HCT116 (cell line): ENCODE measurements around the gene RCAN2. TPM values are rescaled to one million over a fixed set of nuclear protein-coding genes. Genes with fewer than 3 reads are reported as not detected.

Source experiments
- ATAC-seq: fragments of 200-7000 bp; cut with Tn5 transposase; 2 replicates; pipeline ENCODE4 v1.9.1; 2020; ENCODE audit warnings: mild to moderate bottlenecking, moderate library complexity
- BruUV-seq: library from RNA; stranded (reverse); fragments of 400-500 nt; replicated peaks from 2 replicates; lab custom pipeline; 2021; lab: Mats Ljungman, UMichigan
- CTCF ChIA-PET: fragments of 300-600 bp; sonication (Branson Sonifier 250); formaldehyde crosslinking; loops from one replicate; lab custom pipeline; 2021; ENCODE audit warnings: antibody characterized with exemption; lab: Charles Lee
- POLR2A ChIA-PET: fragments of 300-600, 350-600 bp; sonication (Branson Sonifier 250); formaldehyde crosslinking; loops from one replicate; lab custom pipeline; 2021; ENCODE audit warnings: antibody characterized with exemption; lab: Charles Lee
- RAD21 ChIA-PET, 2 experiments: fragments of 300-600 bp; sonication (Branson Sonifier 250); formaldehyde crosslinking; loops; one replicate each; lab custom pipeline; 2023; ENCODE audit warnings: low total read pairs in 2 of 2; ENCODE audit not compliant: uncharacterized antibody in 2 of 2, unreplicated experiment in 2 of 2, low non-redundant PET in 1 of 2; lab: Charles Lee
- DNase-seq: peaks from one replicate; pipeline ENCODE4 v3.0.0-alpha.2; 2010; ENCODE audit warnings: low read depth, low spot score
- H2AFZ ChIP-seq: fragments of 200-600 bp; shearing (Covaris generic), sonication (generic); 2 replicates; pipeline ENCODE4 v1.6.1; 2017; ENCODE audit warnings: low read depth, mixed run types, mixed read lengths, antibody characterized with exemption, low read length; ENCODE audit not compliant: poor library complexity, severe bottlenecking
- H3K27ac ChIP-seq: 2 replicates; pipeline ENCODE4 v1.5.1; 2012; ENCODE audit warnings: low read depth, low read length
- H3K27me3 ChIP-seq: fragments of 200-600 bp; sonication (generic); 2 replicates; pipeline ENCODE4 v1.6.1; 2016; ENCODE audit warnings: mixed run types, low read length, mixed read lengths; ENCODE audit not compliant: insufficient read depth
- H3K36me3 ChIP-seq, 2 experiments: fragments of 200-500 bp in 1 of 2; fragments of 200-600 bp in 1 of 2; sonication (Bioruptor generic) in 1 of 2; sonication (generic) in 1 of 2; 2 replicates each; pipeline versions ENCODE4 v1.5.1 to v1.6.1; 2014 to 2016; ENCODE audit warnings: low read length in 2 of 2, inconsistent platforms in 1 of 2, mixed read lengths in 1 of 2, mixed run types in 1 of 2; ENCODE audit not compliant: insufficient read depth in 2 of 2, control insufficient read depth in 1 of 2
- H3K4me1 ChIP-seq, 2 experiments: fragments of 200-600 bp in 1 of 2; sonication (generic) in 1 of 2; 2 replicates each; pipeline versions ENCODE4 v1.5.1 to v1.6.1; 2012 to 2017; ENCODE audit warnings: low read length in 2 of 2, inconsistent platforms in 1 of 2, mild to moderate bottlenecking in 1 of 2, mixed read lengths in 1 of 2, mixed run types in 1 of 2, moderate library complexity in 1 of 2; ENCODE audit not compliant: insufficient read depth in 2 of 2, control insufficient read depth in 1 of 2
- H3K4me2 ChIP-seq: fragments of 200-600 bp; sonication (generic); 2 replicates; pipeline ENCODE4 v1.6.1; 2017; ENCODE audit warnings: mixed run types, low read length, mixed read lengths
- H3K4me3 ChIP-seq, 2 experiments: fragments of 200-600 bp in 1 of 2; sonication (generic) in 1 of 2; replicated peaks in 1 of 2; 2 replicates each; pipeline ENCODE4 v1.5.1; 2011 to 2016; ENCODE audit warnings: low read length in 2 of 2, control low read depth in 1 of 2, low read depth in 1 of 2, mild to moderate bottlenecking in 1 of 2, mixed read lengths in 1 of 2, mixed run types in 1 of 2
- H3K79me2 ChIP-seq: fragments of 200-600 bp; sonication (generic); 2 replicates; pipeline ENCODE4 v1.6.1; 2017; ENCODE audit warnings: mild to moderate bottlenecking, mixed run types, low read length, moderate library complexity, mixed read lengths; ENCODE audit not compliant: insufficient read depth
- H3K9ac ChIP-seq: fragments of 200-600 bp; sonication (generic); 2 replicates; pipeline ENCODE4 v1.6.1; 2016; ENCODE audit warnings: low read length, mixed read lengths
- H3K9me2 ChIP-seq: fragments of 200-600 bp; sonication (generic), shearing (Covaris generic); 2 replicates; pipeline ENCODE4 v1.6.1; 2017; ENCODE audit warnings: mixed run types, mild to moderate bottlenecking, moderate library complexity; ENCODE audit not compliant: insufficient read depth
- H3K9me3 ChIP-seq, 2 experiments: fragments of 200-500 bp in 1 of 2; fragments of 200-600 bp in 1 of 2; sonication (Bioruptor generic) in 1 of 2; sonication (generic) in 1 of 2; 2 replicates each; pipeline ENCODE4 v1.6.1; 2014 to 2017; ENCODE audit warnings: low read length in 2 of 2, mixed read lengths in 2 of 2, inconsistent platforms in 1 of 2, low read depth in 1 of 2, mild to moderate bottlenecking in 1 of 2, mixed run types in 1 of 2, moderate library complexity in 1 of 2; ENCODE audit not compliant: control insufficient read depth in 1 of 2, insufficient read depth in 1 of 2
- H4K20me1 ChIP-seq: fragments of 200-600 bp; sonication (generic), shearing (Covaris generic); 2 replicates; pipeline ENCODE4 v1.6.1; 2017; ENCODE audit warnings: mixed run types, mild to moderate bottlenecking, moderate library complexity; ENCODE audit not compliant: insufficient read depth
- ATF3 ChIP-seq: IDR thresholded peaks from 2 replicates; pipeline ENCODE4 v1.6.1; 2012
- CEBPB ChIP-seq: IDR thresholded peaks from 2 replicates; pipeline ENCODE4 v1.6.1; 2012; ENCODE audit warnings: low read depth
- MAX ChIP-seq: IDR thresholded peaks from 2 replicates; pipeline ENCODE4 v1.6.1; 2012
- ZBTB33 ChIP-seq: IDR thresholded peaks from 2 replicates; pipeline ENCODE4 v1.6.1; 2011; ENCODE audit warnings: mild to moderate bottlenecking, low read length, moderate library complexity; ENCODE audit not compliant: insufficient replicate concordance; ENCODE audit errors: extremely low read depth
- intact Hi-C: fragments of 100-400 bp; cut with micrococcal nuclease; formaldehyde crosslinking; loops from 2 replicates; pipeline ENCODE4 v1.10.0; 2022
- total RNA-seq: library from RNA; stranded (reverse); gene quantifications from one replicate; pipeline ENCODE4 v1.2.1, GENCODE V29; 2021; ENCODE audit not compliant: unreplicated experiment
- TF ChIP-seq, protein P1 (sequence below), 3 experiments: fragments of 200-600 bp in 1 of 3; sonication (generic) in 1 of 3; IDR thresholded peaks in 2 of 3; conservative IDR thresholded peaks in 1 of 3; 2 replicates each; pipeline ENCODE4 v1.5.1; 2012 to 2017; ENCODE audit warnings: low read depth in 2 of 3, low read length in 2 of 3, antibody characterized with exemption in 1 of 3, borderline replicate concordance in 1 of 3, control low read depth in 1 of 3, mild to moderate bottlenecking in 1 of 3, mixed read lengths in 1 of 3, mixed run types in 1 of 3, moderate library complexity in 1 of 3; ENCODE audit not compliant: insufficient read depth in 1 of 3

RCAN2 gene
- total RNA-seq, 1 experiment from 2014 or later: 0.57 TPM

DNA sequence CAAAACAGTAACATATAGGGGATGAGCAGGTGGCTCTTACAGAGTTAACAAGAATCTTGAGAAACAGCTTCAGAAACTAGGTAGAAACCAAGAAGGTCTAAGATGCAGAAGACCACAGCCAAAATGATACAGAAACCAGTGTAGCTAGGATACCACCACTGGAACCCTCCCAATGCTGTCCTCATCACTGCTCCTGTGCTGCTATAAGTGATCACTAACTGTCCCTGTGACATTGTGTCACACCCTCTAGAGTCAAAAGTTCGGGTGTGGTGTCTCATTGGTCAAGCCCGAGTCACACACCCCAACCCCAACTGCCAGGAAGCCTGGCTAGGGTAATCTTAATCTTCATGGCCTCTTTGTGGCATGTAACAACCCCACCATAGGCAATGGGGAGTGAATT is 153.1 kb downstream of the RCAN2 start:
- no peak overlapping the region for H3K4me2 ChIP-seq
- ATAC-seq (no peak), DNase-seq (no peak)
- H3K9ac ChIP-seq: no peak overlapping the region
- H3K9me2 ChIP-seq: peaks cover 5% of the 10 kb centered on the region; the same call in 1 of the 2 replicates
- H4K20me1 ChIP-seq: no peaks in the 10 kb centered on the region
- no peaks in the 10 kb centered on the region for H3K79me2 ChIP-seq
- H2AFZ ChIP-seq: no peak overlapping the region
- no peaks in the 10 kb centered on the region for H3K4me1 ChIP-seq
- TF ChIP-seq CEBPB: no peak
- no peak for TF ChIP-seq MAX
- no peak for TF ChIP-seq ATF3
- no peak for TF ChIP-seq ZBTB33
- TF ChIP-seq, protein P1, sequence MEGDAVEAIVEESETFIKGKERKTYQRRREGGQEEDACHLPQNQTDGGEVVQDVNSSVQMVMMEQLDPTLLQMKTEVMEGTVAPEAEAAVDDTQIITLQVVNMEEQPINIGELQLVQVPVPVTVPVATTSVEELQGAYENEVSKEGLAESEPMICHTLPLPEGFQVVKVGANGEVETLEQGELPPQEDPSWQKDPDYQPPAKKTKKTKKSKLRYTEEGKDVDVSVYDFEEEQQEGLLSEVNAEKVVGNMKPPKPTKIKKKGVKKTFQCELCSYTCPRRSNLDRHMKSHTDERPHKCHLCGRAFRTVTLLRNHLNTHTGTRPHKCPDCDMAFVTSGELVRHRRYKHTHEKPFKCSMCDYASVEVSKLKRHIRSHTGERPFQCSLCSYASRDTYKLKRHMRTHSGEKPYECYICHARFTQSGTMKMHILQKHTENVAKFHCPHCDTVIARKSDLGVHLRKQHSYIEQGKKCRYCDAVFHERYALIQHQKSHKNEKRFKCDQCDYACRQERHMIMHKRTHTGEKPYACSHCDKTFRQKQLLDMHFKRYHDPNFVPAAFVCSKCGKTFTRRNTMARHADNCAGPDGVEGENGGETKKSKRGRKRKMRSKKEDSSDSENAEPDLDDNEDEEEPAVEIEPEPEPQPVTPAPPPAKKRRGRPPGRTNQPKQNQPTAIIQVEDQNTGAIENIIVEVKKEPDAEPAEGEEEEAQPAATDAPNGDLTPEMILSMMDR (IDR thresholded peaks at IDR 0.05 in 2 of 3, conservative IDR thresholded peaks at IDR 0.05 in 1 of 3; ENCODE audit: borderline replicate concordance in 1 of 3, insufficient read depth in 1 of 3, low read depth in 2 of 3, low read length in 2 of 3): no peak
- no peaks in the 10 kb centered on the region for H3K9me3 ChIP-seq
- intact Hi-C loops: no loop called here
- H3K27ac ChIP-seq: no peak overlapping the region
- RAD21 ChIA-PET: interaction anchor here in 1 of 2 experiments (0.5 kb wide), 1 partner anchor 539 kb away, joined by 3 read pairs; no protein-coding TSS in a partner anchor
- CTCF ChIA-PET: no interaction called here
- no TSS peak for BruUV-seq
- H3K27me3 ChIP-seq: no peaks in the 10 kb centered on the region
- no peaks in the 10 kb centered on the region for H3K36me3 ChIP-seq
- H3K4me3 ChIP-seq: no peak overlapping the region
- POLR2A ChIA-PET: no interaction called here
